Kidney tubule cell (primary cell): ENCODE results near the gene SYNE3.
A peak's percentile ranks its signal among the peaks of the same experiment; 100 is the strongest.

Experiments
- DNase-seq: peaks from one replicate; pipeline ENCODE4 v3.0.0-alpha.2; 2018; ENCODE audit warnings: low spot score

The SYNE3 gene, protein sequence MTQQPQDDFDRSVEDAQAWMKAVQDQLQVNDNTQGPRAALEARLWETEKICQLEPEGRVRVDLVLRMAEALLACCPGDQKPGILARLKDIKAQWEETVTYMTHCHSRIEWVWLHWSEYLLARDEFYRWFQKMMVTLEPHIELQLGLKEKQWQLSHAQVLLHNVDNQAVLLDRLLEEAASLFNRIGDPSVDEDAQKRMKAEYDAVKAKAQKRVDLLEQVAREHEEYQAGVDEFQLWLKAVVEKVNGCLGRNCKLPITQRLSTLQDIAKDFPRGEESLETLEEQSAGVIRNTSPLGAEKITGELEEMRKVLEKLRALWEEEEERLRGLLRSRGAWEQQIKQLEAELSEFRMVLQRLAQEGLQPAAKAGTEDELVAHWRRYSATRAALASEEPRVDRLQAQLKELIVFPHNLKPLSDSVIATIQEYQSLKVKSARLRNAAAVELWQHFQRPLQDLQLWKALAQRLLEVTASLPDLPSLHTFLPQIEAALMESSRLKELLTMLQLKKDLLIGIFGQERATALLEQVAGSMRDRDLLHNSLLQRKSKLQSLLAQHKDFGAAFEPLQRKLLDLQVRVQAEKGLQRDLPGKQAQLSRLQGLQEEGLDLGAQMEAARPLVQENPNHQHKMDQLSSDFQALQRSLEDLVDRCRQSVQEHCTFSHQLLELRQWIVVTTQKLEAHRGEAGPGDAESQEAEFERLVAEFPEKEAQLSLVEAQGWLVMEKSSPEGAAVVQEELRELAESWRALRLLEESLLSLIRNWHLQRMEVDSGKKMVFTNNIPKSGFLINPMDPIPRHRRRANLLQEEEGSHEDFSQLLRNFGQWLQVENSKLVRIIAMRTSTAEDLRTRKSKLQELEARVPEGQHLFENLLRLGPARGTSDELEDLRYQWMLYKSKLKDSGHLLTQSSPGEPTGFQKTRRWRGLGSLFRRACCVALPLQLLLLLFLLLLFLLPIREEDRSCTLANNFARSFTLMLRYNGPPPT

DNA sequence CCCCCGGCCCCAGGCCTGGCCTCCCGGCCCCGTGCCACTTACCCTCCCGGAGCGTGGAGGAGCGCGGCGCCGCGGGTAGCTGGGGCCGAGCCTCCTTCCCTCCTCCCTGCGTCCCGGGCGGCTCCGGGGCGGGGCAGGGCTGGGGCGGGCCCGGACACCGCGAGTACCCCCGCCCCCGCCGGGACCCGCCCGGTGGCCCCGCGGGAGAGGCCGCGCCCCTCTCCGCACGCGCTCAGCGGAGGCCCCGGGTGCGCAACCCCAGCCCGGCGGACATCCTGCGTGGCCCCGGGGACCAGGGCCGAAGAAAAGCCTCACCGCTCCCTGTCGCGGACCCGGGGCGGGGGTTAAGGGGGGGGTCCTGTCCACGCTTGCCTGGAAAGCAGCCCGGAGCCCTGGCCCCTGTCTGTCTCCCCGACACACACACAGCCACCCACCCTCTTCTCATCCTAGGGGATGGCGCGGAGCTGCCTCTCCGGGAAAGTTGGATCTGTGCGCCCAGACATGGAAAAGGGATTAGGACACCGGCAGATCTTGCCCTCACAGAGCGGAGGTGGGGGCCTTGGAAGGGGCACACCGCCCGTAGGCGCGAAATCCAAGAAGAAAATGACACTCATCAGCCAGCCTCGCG is at the start of gene SYNE3:
SYNE3 (minus strand) TSS at position 97 of the 628 bp plus-strand sequence. CDS start 40,829 bp downstream, outside the sequence.
- no peak for DNase-seq

DNA sequence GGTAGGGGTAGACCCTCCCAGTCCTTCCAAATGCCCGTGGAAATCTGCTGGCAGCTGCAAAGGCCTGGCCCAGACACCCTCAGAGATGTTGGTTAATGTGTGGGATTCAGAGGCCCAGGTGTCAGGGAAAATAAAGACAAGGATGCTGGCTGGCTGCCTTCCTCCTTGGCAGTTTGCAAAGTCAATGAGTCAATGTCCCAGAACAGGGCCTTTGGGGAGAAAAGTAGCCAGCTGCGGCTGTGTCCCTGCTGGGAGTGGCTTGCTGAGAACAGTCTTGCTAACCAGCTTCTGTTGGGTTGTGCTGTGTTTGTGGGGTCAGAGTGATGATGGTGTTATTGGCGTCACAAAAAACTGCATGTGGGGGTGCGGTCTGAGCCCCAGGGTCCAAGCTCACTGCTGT is 47.6 kb upstream of the SYNE3 start:
- DNase-seq = no peak

DNA sequence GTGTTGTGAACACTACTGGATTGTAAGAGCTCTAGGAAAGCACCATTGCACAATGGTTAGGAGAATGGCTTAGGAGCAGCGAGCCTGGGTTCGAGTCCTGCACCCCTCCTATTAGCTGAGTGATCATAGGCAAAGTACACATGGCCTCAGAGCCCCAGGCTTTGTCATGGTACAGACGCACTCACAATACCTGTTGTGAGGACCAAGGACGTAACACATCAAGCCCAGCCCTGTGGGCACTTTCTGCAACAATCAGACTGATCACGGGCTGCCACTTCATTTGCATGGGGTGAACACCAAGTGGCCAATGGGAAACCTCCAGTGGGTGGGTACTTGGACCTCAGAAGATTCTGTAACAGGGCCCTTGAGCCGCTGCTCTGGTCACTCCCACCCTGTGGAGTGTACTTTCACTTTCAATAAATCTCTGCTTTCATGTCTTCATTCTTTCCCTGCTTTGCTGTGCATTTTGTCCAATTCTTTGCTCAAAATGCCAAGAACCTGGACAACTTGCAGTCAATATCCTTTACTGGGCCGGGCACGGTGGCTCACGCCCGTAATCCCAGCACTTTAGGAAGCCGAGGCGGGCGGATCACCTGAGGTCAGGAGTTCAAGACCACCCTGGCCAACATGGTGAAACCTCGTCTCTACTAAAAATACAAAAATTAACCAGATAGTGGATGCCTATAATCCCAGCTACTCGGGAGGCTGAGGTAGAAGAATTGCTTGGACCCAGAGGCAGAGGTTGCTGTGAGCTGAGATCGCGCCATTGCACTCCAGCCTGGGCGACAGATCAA is 46.6 kb upstream of the SYNE3 start:
- peak; percentile 20 for DNase-seq

DNA sequence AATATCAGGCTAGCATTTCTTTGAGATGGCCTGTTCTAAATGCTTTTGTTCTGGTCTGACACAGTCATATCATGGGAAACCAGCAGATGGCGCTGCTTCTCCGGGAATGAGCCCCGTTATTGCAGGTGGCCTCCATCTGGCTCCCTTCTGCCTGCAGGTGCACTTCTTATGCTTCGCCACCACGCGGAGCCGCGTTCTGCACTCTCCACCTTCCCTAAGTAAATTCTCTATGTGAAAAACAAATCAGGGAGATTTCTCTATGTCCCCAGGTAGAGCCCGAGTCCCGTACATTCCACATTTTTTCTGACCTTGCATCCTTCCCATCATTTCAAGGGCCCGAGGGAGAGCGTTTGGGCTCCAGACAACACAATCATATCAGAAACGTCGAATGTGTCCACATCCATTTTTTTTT is 44.6 kb upstream of the SYNE3 start:
- peak; percentile 89 for DNase-seq

DNA sequence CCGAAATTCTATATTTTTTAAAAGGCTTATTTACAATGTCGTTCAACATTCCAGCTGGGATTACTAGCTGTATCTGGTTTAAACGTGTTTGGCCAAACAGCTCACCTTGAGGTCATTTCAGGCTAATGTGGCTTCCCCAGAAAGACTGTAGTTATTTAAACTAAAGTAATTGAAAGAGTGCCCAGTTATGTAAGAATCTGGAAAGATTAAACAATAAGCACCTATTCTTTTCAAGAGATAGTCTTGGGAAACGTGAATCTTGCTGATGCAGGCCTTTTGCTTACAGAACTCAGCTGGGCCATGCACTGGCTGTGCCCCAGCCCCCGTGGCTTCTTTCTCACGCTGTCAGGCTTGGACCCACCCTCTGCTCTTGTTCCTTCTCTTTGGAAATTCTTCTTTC is 42.8 kb upstream of the SYNE3 start:
- DNase-seq = no peak

DNA sequence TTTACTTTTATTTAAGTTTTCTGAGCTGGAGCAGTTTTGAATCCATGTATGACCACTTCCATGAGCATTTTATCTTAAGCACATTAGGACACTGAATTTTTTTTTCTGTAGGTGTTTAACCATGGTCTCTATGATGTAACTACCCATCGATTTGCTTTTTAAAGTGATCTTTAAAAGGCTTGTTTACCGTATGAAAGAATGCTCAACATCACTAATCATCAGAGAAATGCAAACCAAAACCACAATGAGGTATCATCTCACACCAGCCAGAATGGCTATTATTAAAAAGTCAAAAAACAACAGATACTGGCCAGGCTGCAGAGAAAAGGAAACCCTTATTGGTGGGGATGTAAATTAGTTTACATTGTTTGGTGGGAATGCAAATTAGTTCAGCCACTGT is 41.4 kb upstream of the SYNE3 start:
- DNase-seq = no peak

DNA sequence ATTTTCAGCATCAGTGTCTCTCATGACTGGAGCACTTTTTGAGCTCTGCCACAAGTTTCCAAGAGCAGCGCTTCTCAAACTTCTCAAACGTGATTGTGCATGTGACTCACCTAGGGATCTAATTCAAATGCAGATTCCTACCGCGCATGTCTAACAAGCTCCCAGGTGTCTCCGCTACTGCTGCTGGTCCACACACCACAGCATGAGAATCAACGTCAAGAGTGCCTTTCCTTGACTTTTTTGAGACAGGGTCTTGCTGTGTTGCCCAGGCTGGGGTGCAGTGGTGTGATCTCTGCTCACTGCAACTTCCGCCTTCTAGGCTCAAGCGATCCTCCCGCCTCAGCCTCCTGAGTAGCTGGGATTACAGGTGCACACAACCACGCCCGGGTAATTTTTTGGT is 40.8 kb upstream of the SYNE3 start:
- DNase-seq = no peak

DNA sequence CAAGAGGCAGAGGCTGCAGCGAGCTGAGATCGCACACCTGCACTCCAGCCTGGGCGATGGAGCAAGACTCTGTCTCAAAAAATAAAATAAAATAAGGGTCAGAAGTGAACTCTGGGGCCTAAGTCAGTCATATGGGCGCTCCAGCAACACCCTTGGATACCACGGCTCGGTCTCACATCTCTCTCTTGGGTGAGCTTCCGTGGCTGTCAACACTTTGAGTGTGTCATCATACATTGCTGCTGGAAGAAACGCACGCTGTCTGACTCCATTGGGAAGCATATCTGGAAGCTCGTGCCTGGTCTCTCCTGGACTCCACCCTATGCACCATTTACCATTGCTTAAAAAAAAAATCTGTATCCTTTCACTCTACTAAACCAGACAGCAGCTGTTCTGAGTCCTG is 38.6 kb upstream of the SYNE3 start:
- DNase-seq = no peak

DNA sequence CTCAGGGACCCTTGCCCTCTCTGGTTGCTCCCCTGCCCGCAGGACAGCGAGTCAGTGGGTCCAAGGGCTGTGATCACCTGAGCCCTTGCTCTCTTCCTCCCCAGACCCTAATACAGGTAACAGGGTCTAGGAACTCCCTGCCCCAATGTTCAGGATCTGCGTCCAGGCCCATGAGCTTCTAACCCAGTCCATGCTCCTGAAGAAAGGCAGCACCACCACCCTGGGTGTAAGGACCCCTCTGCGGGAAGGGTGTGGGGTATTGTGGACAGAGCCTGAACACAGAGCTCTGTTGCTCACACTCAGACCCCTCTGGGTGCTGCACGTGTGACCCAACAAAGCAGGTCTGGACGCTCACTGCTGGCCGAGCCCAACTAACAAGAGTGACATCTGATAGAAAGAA is 36.7 kb upstream of the SYNE3 start:
- DNase-seq = no peak

DNA sequence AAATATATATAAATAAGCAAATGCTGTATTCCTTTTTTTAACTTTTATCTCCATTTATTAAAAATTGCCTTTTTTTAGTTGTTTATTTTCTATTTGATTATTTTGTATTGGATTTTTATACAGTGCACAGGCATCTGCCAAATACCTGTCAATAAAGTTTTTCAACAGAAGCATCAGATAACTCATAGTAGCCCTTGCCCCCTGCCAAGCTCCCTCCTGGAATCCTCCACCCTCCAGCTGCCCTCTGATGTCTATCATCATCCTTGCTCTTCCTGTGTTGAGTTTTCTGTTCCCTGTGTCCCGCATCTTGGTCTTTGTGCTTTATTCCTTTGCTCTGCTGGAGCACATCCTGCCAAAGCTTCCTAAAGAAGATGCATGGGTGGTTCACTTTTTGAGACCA is 35.0 kb upstream of the SYNE3 start:
- DNase-seq = no peak

DNA sequence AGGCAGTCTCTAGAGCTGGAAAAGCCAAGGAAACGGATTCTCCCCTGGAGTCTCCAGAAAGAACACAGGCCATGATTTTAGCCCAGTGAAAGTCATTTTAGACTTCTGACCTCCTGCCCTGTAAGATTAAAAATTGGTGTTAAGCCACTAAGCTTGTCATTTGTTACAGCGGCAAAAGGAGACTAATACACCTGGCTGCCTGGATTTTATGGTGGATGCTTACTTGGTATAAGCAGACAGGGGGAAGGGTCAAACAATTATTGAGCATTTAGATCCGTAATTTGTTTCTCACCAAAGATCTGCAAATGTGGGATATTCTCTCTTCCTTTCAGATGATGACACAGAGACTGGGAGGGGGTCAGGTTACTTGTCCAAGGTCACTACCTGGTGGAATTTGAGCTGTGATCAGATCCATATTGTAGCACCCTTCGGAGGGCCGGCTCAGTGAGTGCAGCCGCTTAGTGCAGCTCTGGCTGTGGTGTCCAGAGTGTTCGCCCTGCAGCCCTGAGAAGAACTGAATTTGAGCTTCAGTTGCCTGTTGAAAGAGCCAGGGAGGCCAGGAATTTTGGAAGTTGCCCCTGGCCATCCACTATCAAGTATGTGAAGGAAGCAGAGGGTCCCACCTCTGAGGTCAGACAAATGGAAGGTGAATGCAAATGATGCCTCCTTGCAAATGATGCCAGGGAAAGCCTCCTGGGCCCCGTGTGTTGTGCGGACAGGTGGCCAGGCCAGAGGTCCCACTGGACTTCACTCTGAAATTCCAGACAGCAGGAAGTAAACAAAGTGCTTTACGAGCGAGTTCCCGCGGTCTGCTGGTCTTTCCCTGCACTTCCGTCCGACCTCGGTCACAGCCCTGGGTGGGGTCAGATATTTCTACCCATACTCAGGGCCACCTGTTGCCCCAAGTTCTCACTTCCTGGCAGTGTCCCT is 33.5 kb upstream of the SYNE3 start:
- peak; percentile 27 for DNase-seq

DNA sequence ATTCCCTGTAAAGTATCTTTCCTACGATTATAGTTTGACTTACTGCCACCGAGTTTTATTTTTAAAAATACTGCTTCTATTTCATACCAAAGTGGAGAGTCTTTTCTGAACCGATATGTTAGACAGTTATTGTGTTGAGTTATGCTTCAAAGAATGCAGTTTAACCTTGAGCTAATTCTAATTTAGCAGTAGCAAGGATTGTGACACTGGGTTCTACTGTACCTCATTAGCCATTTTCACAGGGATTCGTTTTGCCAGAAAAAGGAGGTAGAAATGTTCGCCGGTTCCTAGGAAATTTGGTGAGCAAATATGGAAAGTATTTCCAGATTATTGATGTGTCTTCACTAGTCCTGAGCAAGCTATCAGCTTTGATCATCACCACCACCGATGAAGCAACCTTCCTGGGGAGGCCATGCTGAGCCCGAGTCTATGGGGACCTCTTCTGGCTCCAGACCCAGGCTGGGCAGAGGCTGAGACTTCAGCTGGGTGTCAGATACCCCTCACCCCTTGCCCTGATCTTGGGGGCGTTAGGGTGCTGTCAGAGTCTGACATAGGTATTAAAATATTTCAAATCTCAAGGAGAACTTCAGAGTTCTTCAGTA is 32.0 kb upstream of the SYNE3 start:
- no peak for DNase-seq

DNA sequence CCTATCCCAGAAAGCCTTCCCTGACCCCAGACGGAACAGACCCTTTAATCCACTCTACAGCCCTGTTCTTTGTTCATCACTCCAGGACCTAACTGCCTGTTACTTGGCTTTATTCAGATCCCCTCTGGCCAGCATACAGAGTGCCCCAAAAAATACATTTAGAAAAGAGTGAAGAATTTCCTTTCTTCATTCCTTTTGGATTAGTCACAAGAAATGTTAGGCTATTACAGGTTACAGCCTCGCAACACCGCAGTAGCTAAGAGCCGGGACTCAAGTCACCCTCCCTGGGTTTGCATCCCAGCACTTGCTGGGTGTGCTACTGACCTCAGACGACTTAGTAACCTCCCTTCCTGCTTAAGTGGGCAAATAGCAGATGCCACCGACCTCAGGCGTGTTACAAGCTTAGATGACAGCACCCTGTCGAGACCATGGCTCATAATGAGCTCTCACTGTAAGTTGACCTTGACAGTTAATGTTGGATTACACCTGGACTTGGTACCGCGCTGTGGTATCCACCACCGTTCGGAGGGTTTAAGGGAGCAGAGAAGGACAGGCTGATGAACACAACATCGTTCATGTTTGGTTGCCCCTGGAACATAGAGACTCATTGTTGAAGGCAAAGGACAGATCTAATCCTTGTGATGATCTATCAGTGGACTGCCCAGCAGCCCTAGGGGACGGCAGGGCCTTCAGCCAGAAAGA is 31.3 kb upstream of the SYNE3 start:
- peak; percentile 94 for DNase-seq

DNA sequence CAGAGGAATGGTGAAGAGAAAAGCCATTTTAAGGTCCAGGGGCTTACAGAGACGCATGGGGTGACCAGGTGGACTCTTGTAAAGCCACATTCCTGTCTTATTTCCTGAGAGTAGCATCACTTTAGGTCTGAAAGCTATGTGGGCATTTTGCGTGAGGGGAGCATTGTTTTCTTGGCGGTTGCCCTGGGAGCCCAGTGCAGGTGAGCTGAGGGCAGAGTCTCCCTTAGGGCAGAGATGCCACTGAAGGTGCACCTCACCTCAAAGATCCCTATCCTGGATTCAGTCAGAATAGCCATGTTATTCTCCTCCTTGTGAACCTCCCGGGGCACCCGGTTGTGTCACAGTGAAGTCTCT is 30.8 kb upstream of the SYNE3 start:
- peak; percentile 37 for DNase-seq

DNA sequence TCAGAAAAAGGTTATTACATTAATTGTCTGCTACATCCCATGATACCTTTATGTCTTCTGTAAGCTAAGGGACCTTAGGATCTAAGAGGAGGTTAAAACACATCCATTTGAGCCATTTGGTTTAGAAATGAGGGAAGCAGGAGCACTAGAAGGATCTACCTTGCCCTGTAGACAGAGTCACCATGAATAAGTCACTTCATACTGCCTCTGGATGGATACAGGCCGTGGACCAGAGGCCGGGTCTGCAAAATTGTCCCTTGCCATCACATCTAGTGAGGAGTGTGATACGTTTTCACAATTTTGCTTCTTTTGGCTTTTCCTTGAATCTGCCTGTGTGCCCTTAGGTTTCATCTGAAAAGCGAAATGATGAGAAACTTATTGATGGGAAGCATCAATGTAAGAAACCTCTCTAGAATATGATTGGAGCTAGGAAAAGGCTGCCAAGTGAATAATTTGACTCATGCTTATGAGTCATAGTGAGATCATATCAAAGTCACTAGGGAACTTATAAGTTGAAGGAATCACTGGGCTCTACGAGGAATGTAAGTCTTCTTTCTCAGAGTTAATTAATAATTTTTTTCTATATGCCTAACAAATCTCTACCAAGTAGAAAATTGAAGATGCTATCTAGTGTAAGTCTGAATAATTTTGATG is 29.2 kb upstream of the SYNE3 start:
- DNase-seq = peak; percentile 92

DNA sequence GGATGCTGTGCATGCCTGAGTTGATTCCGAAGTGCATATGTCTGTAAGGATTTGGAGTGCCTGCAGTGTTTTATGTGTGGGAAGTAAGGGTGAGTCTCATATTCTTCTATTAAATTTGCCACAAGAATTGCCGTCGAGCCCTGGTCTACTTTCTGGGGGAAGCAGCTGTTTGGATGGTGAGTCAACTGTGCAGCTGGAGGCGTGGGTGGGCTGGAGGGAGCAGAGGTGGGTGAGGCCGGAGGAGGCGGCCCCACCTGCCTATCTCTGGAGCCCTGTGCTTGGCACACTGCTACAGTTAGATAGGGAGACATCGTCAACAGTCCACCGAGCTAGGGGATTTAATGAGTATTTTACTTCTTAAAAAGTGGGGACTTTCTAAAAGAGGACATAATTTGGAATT is 28.1 kb upstream of the SYNE3 start:
- DNase-seq = no peak

DNA sequence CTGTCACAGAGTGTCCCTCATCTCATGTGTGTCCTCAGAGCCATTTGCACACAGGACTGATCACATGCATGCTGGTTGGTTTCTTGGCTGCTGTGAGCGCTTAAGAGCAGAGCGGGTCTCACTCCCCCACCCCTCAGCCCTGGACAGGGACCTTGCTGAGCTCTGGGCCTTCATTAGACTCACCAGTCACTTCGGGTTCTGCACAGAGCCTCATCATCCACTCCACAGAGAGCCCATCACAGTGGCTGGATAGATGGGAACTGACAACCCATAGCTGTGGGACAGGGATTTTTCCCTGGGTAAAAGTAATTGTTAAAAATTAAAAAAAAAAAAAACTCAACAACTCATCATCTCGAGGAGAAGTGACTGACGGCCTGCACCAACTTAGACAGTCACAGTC is 26.6 kb upstream of the SYNE3 start:
- no peak for DNase-seq

DNA sequence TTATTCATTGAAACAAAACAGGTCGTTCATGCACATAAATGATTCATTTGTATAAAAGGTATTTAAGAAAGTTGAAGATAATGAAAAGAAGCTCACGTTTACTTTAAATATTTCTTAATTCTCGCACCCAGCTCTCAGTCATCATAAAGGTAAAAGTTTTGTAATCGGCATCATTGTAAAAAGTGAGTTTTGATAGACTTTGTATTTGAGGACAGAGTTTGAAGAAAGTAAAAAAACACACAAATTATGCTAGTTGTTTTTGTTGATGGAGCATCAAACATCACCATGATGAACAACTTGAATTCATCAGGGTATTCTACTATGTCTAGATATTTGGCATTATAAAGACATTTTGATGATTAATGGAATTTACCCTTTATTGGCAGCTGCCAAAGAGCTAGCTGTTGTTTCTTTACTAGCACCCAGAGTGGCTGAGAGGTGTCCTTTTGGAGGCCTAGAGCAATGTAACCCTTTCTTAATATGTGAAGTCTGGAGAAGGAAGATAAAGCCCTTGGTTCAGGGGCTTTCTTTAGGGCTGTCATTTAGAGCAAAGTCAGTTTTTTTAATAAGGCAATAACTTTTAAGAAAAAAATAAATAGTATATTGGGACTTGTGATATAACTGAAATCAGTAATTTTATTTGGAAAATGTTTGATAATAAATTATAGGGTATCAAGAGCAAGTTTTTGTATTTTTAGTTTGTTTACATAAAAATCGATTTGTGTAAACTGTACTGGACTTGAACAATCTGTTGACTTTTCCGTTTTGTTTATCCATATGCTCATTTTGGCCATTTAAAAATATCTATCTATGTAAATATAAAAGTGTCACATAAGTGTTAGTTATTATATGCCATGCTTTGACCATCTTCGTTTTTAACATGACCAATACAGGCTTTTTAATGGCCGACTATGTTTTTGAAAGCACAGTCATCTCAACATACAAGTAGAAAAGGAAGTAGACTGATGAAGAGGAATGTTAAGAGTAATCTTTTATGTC is 25.8 kb upstream of the SYNE3 start:
- DNase-seq = no peak
